PFSK-1 (cell line): ENCODE measurements around the gene BCCIP.

Experiments
- FOXP2 ChIP-seq: optimal IDR thresholded peaks from 2 replicates; pipeline ENCODE3; 2011; ENCODE audit warnings: borderline replicate concordance, control low read depth, inconsistent platforms; ENCODE audit not compliant: insufficient read depth; ENCODE audit errors: extremely low read length, extremely low read depth
- POLR2AphosphoS5 ChIP-seq: IDR thresholded peaks from 2 replicates; pipeline ENCODE4 v1.6.1; 2012; ENCODE audit warnings: low read depth, mild to moderate bottlenecking, control low read depth, low read length, moderate library complexity
- REST ChIP-seq, 2 experiments: IDR thresholded peaks; 2 replicates each; pipeline versions ENCODE4 v1.6.1 to v1.8.0; 2011 to 2012; ENCODE audit warnings: low read depth in 2 of 2, low read length in 2 of 2, control low read depth in 1 of 2, inconsistent platforms in 1 of 2, mild to moderate bottlenecking in 1 of 2, moderate library complexity in 1 of 2; ENCODE audit not compliant: insufficient read depth in 1 of 2
- SIN3A ChIP-seq: IDR thresholded peaks from 2 replicates; pipeline ENCODE4 v1.6.1; 2012; ENCODE audit warnings: mild to moderate bottlenecking, low read length, moderate library complexity, borderline replicate concordance; ENCODE audit not compliant: insufficient read depth
- TAF1 ChIP-seq: IDR thresholded peaks from 2 replicates; pipeline ENCODE4 v1.6.1; 2012; ENCODE audit warnings: low read length, control low read depth, borderline replicate concordance; ENCODE audit not compliant: insufficient read depth

BCCIP gene

GRCh38 chr10:125840955-125841354 is 17.6 kb downstream of the BCCIP start:
- TF ChIP-seq REST (IDR thresholded peaks at IDR 0.05; ENCODE audit: insufficient read depth in 1 of 2, low read depth in 2 of 2, low read length in 2 of 2) (no peak), POLR2AphosphoS5 (no peak)

DNA sequence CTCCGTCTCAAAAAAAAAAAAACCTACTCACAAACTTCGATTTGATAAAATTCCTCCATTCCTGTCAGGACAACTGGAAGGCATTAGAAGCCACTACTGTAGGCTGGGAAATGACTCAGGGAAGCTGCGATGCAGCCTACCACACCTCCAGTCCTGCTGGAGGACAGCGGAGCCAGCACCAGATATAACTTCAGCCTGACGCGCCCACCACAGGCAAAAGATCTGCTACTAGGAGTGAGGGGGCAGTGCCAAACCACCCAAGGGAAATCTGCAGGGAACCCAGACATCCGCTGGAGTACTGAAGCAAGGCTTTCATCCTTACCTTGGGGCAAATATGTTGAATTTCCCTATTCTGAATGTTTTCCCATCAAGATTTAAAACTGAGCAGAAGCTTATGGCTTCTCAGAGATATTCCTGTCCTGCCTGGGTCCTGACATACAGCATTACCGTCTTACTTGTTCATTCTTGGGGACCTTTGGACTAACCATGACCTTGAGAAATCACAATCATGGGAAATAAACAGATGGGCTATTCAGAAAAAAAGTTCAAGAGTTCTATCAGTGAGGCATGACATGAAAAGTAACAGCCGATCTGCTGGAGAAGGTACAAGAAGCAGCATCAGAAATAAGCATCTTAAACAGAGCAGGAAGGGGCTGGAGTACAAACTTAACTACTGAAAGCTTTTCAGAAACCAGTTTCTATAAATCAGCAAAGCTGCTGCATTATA is 20.4 kb downstream of the BCCIP start:
- TF ChIP-seq TAF1 (no peak), REST (IDR thresholded peaks at IDR 0.05; ENCODE audit: insufficient read depth in 1 of 2, low read depth in 2 of 2, low read length in 2 of 2) (no peak), SIN3A (no peak), FOXP2 (no peak), POLR2AphosphoS5 (no peak)

- TF ChIP-seq TAF1 = no peak
- no peak for TF ChIP-seq SIN3A
- TF ChIP-seq REST (IDR thresholded peaks at IDR 0.05; ENCODE audit: insufficient read depth in 1 of 2, low read depth in 2 of 2, low read length in 2 of 2) = no peak
- TF ChIP-seq FOXP2 = no peak
- TF ChIP-seq POLR2AphosphoS5 = no peak
These were observed 21.4 kb downstream of the BCCIP start for GRCh38 chr10:125844751-125845221.

GRCh38 chr10:125845617-125846016 is 22.3 kb downstream of the BCCIP start:
- no peak for TF ChIP-seq REST (IDR thresholded peaks at IDR 0.05; ENCODE audit: insufficient read depth in 1 of 2, low read depth in 2 of 2, low read length in 2 of 2)
- no peak for TF ChIP-seq FOXP2
- TF ChIP-seq SIN3A = no peak
- TF ChIP-seq TAF1 = no peak
- no peak for TF ChIP-seq POLR2AphosphoS5

GRCh38 chr10:125846894-125847293 is 23.5 kb downstream of the BCCIP start:
- TF ChIP-seq TAF1 = no peak
- no peak for TF ChIP-seq FOXP2
- no peak for TF ChIP-seq POLR2AphosphoS5
- no peak for TF ChIP-seq SIN3A
- TF ChIP-seq REST (IDR thresholded peaks at IDR 0.05; ENCODE audit: insufficient read depth in 1 of 2, low read depth in 2 of 2, low read length in 2 of 2) = no peak
